SU-DHL-6 (cell line): ENCODE results near the gene ENOX1.

Experiments
- H2AFZ ChIP-seq: fragments of 200-600 bp; sonication (generic); 2 replicates; pipeline ENCODE4 v1.6.1; 2014; ENCODE audit warnings: low read depth, mild to moderate bottlenecking, moderate library complexity, mixed read lengths, antibody characterized with exemption, low read length; ENCODE audit not compliant: severe bottlenecking
- H3F3A ChIP-seq: fragments of 200-600 bp; shearing (Covaris generic); 2 replicates; pipeline ENCODE4 v1.6.0; 2016; ENCODE audit warnings: antibody characterized with exemption, mild to moderate bottlenecking; ENCODE audit not compliant: insufficient read depth
- H3K27ac ChIP-seq: fragments of 200-600 bp; sonication (generic); 2 replicates; pipeline ENCODE4 v1.5.1; 2016; ENCODE audit warnings: low read depth, mild to moderate bottlenecking, low read length, moderate library complexity, mixed read lengths
- H3K27me3 ChIP-seq: fragments of 200-600 bp; sonication (generic), shearing (Covaris generic); 2 replicates; pipeline ENCODE4 v1.6.0; 2014; ENCODE audit warnings: mild to moderate bottlenecking, low read length
- H3K36me3 ChIP-seq: fragments of 200-600 bp; sonication (generic); 2 replicates; pipeline ENCODE4 v1.6.1; 2014; ENCODE audit warnings: mild to moderate bottlenecking, low read length, mixed read lengths
- H3K4me2 ChIP-seq: fragments of 300-600, 200-600 bp; shearing (Covaris generic), sonication (generic); 2 replicates; pipeline ENCODE4 v1.6.0; 2014; ENCODE audit warnings: low read length, low read depth, mild to moderate bottlenecking; ENCODE audit not compliant: poor library complexity, severe bottlenecking
- H3K4me3 ChIP-seq: fragments of 200-600 bp; sonication (generic); 2 replicates; pipeline ENCODE4 v1.5.1; 2014; ENCODE audit warnings: antibody characterized with exemption, low read length, mild to moderate bottlenecking, mixed read lengths; ENCODE audit not compliant: insufficient read depth, poor library complexity, severe bottlenecking
- H3K79me2 ChIP-seq: fragments of 200-600 bp; sonication (generic); 2 replicates; pipeline ENCODE4 v1.6.1; 2014; ENCODE audit warnings: mild to moderate bottlenecking, low read length, moderate library complexity; ENCODE audit not compliant: insufficient read depth
- H3K9ac ChIP-seq: fragments of 200-600 bp; sonication (generic); 2 replicates; pipeline ENCODE4 v1.7.0; 2014; ENCODE audit warnings: mild to moderate bottlenecking, low read length
- H3K9me2 ChIP-seq: fragments of 200-600 bp; sonication (generic); replicated peaks from 2 replicates; pipeline ENCODE4 v1.6.1; 2014; ENCODE audit warnings: low read length; ENCODE audit not compliant: insufficient read depth
- H3K9me3 ChIP-seq: fragments of 200-600 bp; sonication (generic); 2 replicates; pipeline ENCODE4 v1.6.1; 2014; ENCODE audit warnings: low read length, mixed read lengths; ENCODE audit not compliant: insufficient read depth
- H4K20me1 ChIP-seq: fragments of 200-600 bp; sonication (generic); 2 replicates; pipeline ENCODE4 v1.6.1; 2014; ENCODE audit warnings: low read depth, mild to moderate bottlenecking, antibody characterized with exemption, low read length, moderate library complexity, mixed read lengths
- CTCF ChIP-seq: fragments of 200-600 bp; sonication (generic); IDR thresholded peaks from one replicate; pipeline ENCODE4 v1.5.1; 2017; ENCODE audit warnings: antibody characterized with exemption, mild to moderate bottlenecking, low read length, moderate library complexity; ENCODE audit not compliant: insufficient read depth, poor library complexity, severe bottlenecking
- EZH2phosphoT487 ChIP-seq: fragments of 200-600 bp; sonication (generic), shearing (Covaris generic); conservative IDR thresholded peaks from 2 replicates; pipeline ENCODE4 v1.6.1; 2018; ENCODE audit warnings: mild to moderate bottlenecking, antibody characterized with exemption, low read length, moderate library complexity, mixed read lengths

The ENOX1 gene

DNA sequence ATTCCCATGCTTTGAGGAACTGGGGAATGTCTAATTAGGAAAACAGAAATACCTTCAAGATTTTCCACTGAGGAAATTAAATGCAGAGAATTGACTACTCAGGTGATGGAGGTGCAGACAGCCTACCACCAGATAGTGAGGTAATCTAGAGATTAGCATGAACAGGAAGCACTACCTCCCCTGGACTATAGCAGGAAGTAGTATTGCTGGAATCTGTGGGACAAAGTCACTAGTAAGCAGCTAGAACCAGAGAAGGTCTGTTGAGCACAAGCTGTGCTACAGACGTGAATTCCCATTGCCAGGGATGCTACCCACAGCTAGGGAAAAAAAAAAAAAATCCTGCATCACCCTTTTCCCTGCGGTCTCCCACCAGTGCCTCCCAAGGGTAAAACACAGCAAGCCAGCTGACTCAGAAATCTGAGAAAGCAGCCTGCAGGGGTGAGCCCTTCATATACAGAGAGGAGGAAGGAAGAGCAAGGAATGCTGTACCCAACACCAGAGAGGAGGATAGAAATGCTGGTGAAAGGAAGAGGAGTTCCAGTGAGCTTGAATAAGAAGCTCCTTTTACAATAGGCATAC, 10.2 kb downstream of the ENOX1 start:
- Histone ChIP-seq H3K9ac (no peak overlapping the region), H3K27me3 (0 out of 2 replicates have a peak, but pooled peaks cover 3% of the 10 kb centered on the region), H3K4me2 (no peak overlapping the region), H3K27ac (no peak overlapping the region), H3F3A (no peaks in the 10 kb centered on the region), H4K20me1 (no peaks in the 10 kb centered on the region), H3K9me3 (no peaks in the 10 kb centered on the region), H2AFZ (no peak overlapping the region), H3K79me2 (no peaks in the 10 kb centered on the region), H3K4me3 (no peak overlapping the region), H3K9me2 (no peaks in the 10 kb centered on the region), H3K36me3 (no peaks in the 10 kb centered on the region)
- no peak for TF ChIP-seq CTCF
- no peak for TF ChIP-seq EZH2phosphoT487

GRCh38 chr13:43776006-43776405, 10.8 kb downstream of the ENOX1 start:
- Histone ChIP-seq H3K4me3 (no peak overlapping the region), H3K79me2 (no peaks in the 10 kb centered on the region), H3K27me3 (0 out of 2 replicates have a peak, but pooled peaks cover 3% of the 10 kb centered on the region), H3K27ac (no peak overlapping the region), H3K4me2 (no peak overlapping the region), H2AFZ (no peak overlapping the region), H3K36me3 (no peaks in the 10 kb centered on the region), H3K9me2 (no peaks in the 10 kb centered on the region), H4K20me1 (no peaks in the 10 kb centered on the region), H3F3A (no peaks in the 10 kb centered on the region), H3K9me3 (no peaks in the 10 kb centered on the region), H3K9ac (no peak overlapping the region)
- no peak for TF ChIP-seq EZH2phosphoT487
- no peak for TF ChIP-seq CTCF

- H3K27ac ChIP-seq = no peak overlapping the region
- H2AFZ ChIP-seq = no peak overlapping the region
- no peaks in the 10 kb centered on the region for H3K36me3 ChIP-seq
- no peak for TF ChIP-seq EZH2phosphoT487
- TF ChIP-seq CTCF = no peak
- H3K79me2 ChIP-seq = no peaks in the 10 kb centered on the region
- H3K4me3 ChIP-seq = no peak overlapping the region
- H4K20me1 ChIP-seq = no peaks in the 10 kb centered on the region
- no peaks in the 10 kb centered on the region for H3K9me2 ChIP-seq
- no peaks in the 10 kb centered on the region for H3F3A ChIP-seq
- no peak overlapping the region for H3K9ac ChIP-seq
- H3K9me3 ChIP-seq = no peaks in the 10 kb centered on the region
- H3K27me3 ChIP-seq = 0 out of 2 replicates have a peak, but pooled peaks cover 2% of the 10 kb centered on the region
- no peak overlapping the region for H3K4me2 ChIP-seq
Measured at GRCh38 chr13:43773602-43774001, 13.2 kb downstream of the ENOX1 start.
